ENCODE data around the gene LASP1. TPM values are rescaled to one million over a fixed set of nuclear protein-coding genes. Genes with fewer than 3 reads are reported as not detected.

LASP1 gene
- total RNA-seq, 1 donor from 2014 or later: 300 TPM

GRCh38 chr17:38894276-38894675 lies 24.4 kb downstream of the LASP1 start:
- no peaks in the 10 kb centered on the region for H3K27me3 ChIP-seq
- TF ChIP-seq, protein P1, sequence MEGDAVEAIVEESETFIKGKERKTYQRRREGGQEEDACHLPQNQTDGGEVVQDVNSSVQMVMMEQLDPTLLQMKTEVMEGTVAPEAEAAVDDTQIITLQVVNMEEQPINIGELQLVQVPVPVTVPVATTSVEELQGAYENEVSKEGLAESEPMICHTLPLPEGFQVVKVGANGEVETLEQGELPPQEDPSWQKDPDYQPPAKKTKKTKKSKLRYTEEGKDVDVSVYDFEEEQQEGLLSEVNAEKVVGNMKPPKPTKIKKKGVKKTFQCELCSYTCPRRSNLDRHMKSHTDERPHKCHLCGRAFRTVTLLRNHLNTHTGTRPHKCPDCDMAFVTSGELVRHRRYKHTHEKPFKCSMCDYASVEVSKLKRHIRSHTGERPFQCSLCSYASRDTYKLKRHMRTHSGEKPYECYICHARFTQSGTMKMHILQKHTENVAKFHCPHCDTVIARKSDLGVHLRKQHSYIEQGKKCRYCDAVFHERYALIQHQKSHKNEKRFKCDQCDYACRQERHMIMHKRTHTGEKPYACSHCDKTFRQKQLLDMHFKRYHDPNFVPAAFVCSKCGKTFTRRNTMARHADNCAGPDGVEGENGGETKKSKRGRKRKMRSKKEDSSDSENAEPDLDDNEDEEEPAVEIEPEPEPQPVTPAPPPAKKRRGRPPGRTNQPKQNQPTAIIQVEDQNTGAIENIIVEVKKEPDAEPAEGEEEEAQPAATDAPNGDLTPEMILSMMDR (IDR thresholded peaks at IDR 0.05): no peak
- peaks cover 26 to 37% of the 10 kb centered on the region in 2 donors for H3K4me1 ChIP-seq
- DNase-seq (ENCODE audit: low spot score in 2 of 2): no peak
- peak overlapping the region; percentile 63 to 69 for H3K27ac ChIP-seq
- peaks cover 62 to 80% of the 10 kb centered on the region in 2 donors for H3K36me3 ChIP-seq
- no peak overlapping the region for H3K4me3 ChIP-seq
- H3K9me3 ChIP-seq: no peaks in the 10 kb centered on the region
- intact Hi-C loops (cut with DNase I): no loop called here

- TF ChIP-seq, protein P1 (IDR thresholded peaks at IDR 0.05): no peak
- Histone ChIP-seq H3K4me1 (peaks cover 26 to 53% of the 10 kb centered on the region in 2 donors), H3K9me3 (no peaks in the 10 kb centered on the region), H3K4me3 (no peak overlapping the region), H3K36me3 (peaks cover 55 to 70% of the 10 kb centered on the region in 2 donors), H3K27me3 (no peaks in the 10 kb centered on the region), H3K27ac (peak overlapping the region; percentile 51 to 61)
- no peak for DNase-seq (ENCODE audit: low spot score in 2 of 2)
- intact Hi-C loops (cut with DNase I): no loop called here
Measured at GRCh38 chr17:38896346-38896954, 26.6 kb downstream of the LASP1 start.

- peaks cover 52 to 65% of the 10 kb centered on the region in 2 donors for H3K36me3 ChIP-seq
- intact Hi-C loops (cut with DNase I): no loop called here
- no peaks in the 10 kb centered on the region for H3K9me3 ChIP-seq
- DNase-seq (ENCODE audit: low spot score in 2 of 2): no peak
- peaks cover 26 to 60% of the 10 kb centered on the region in 2 donors for H3K4me1 ChIP-seq
- H3K27me3 ChIP-seq: no peaks in the 10 kb centered on the region
- peak overlapping the region; percentile 51 to 61 for H3K27ac ChIP-seq
- TF ChIP-seq, protein P1 (IDR thresholded peaks at IDR 0.05): no peak
- no peak overlapping the region for H3K4me3 ChIP-seq
Measured at GRCh38 chr17:38897176-38897575, 27.3 kb downstream of the LASP1 start.

GRCh38 chr17:38897671-38898290 lies 27.9 kb downstream of the LASP1 start:
- H3K27me3 ChIP-seq: no peaks in the 10 kb centered on the region
- DNase-seq (ENCODE audit: low spot score in 2 of 2): no peak
- no peaks in the 10 kb centered on the region for H3K9me3 ChIP-seq
- H3K36me3 ChIP-seq: peaks cover 46 to 63% of the 10 kb centered on the region in 2 donors
- H3K27ac ChIP-seq: peak overlapping the region; percentile 51 to 61
- peaks cover 26 to 63% of the 10 kb centered on the region in 2 donors for H3K4me1 ChIP-seq
- TF ChIP-seq, protein P1 (IDR thresholded peaks at IDR 0.05): no peak
- intact Hi-C loops (cut with DNase I): no loop called here
- no peak overlapping the region for H3K4me3 ChIP-seq

DNA sequence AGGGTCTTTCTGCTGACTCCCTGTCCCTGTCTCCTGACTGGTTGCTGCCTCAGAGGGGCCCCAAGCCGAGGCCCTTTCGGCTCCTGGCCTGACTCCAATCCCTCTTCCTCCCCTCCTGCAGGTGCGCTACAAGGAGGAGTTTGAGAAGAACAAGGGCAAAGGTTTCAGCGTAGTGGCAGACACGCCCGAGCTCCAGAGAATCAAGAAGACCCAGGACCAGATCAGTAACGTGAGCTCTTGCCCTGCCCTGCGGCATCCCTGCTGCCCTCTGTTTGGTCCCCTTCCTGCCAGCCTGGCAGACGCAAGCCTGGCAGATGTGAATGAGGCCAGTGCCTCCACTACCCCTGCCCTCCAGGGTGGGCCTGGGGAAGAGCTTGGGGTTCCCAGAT lies 28.4 kb downstream of the LASP1 start:
- Histone ChIP-seq H3K36me3 (peaks cover 44 to 63% of the 10 kb centered on the region in 2 donors), H3K4me1 (peaks cover 26 to 62% of the 10 kb centered on the region in 2 donors), H3K4me3 (no peak overlapping the region), H3K9me3 (no peaks in the 10 kb centered on the region), H3K27ac (peak overlapping the region; percentile 36 to 51), H3K27me3 (no peaks in the 10 kb centered on the region)
- TF ChIP-seq, protein P1 (IDR thresholded peaks at IDR 0.05): no peak
- intact Hi-C loops (cut with DNase I): no loop called here
- DNase-seq (ENCODE audit: low spot score in 2 of 2): no peak

All from ascending aorta (tissue), 2 donors.